K562 (cell line): ENCODE results near the gene PPP2R1A. TPM values are rescaled to one million over a fixed set of nuclear protein-coding genes. Genes with fewer than 3 reads are reported as not detected.

ENCODE experiments used
- ATAC-seq: fragments of 200-7000 bp; cut with Tn5 transposase; 3 replicates; pipeline ENCODE4 v1.9.1; 2020; ENCODE audit warnings: moderate library complexity
- BruUV-seq: library from RNA; stranded (reverse); fragments of 400-500 nt; replicated peaks from 2 replicates; lab custom pipeline; 2021; lab: Mats Ljungman, UMichigan
- CTCF ChIA-PET: fragments of 300-600 bp; formaldehyde crosslinking; extraction: SDS; loops from one replicate; lab custom pipeline; 2021; ENCODE audit warnings: low intra/inter-chr PET ratio; lab: Yijun Ruan, JAX
- POLR2A ChIA-PET: fragments of 300-600, 350-650 bp; sonication (Branson Sonifier 250); formaldehyde crosslinking; extraction: SDS; loops from one replicate; lab custom pipeline; 2021; ENCODE audit warnings: antibody characterized with exemption, inconsistent platforms; lab: Yijun Ruan, JAX
- DNase-seq, 4 experiments: peaks; one replicate each; pipeline versions ENCODE4 v3.0.0 to v3.0.0-alpha.2; 2011 to 2018; ENCODE audit warnings: low spot score in 3 of 4, mixed read lengths in 3 of 4; ENCODE audit errors: extremely low read depth in 1 of 4
- FAIRE-seq: peaks from 2 replicates; lab custom pipeline; 2011; peaks lifted over from hg19 to GRCh38; lab: Jason Lieb, UNC
- H2AFZ ChIP-seq: 2 replicates; pipeline ENCODE4 v1.6.0; 2011; ENCODE audit warnings: low read depth, low read length, control low read depth, inconsistent platforms
- H3K27ac ChIP-seq: fragments of 200-600 bp; 3 replicates; pipeline ENCODE4 v1.8.0; 2011; ENCODE audit warnings: low read depth, mild to moderate bottlenecking, control low read depth, inconsistent platforms, low read length, moderate library complexity, mixed read lengths; ENCODE audit errors: extremely low read depth
- H3K27me3 ChIP-seq, 2 experiments: fragments of 300-600 bp in 1 of 2; 2 replicates in 1 of 2; 3 replicates in 1 of 2; pipeline versions ENCODE4 v1.6.0 to v1.8.0; 2011; ENCODE audit warnings: inconsistent platforms in 2 of 2, low read length in 2 of 2, mild to moderate bottlenecking in 1 of 2, mixed read lengths in 1 of 2, moderate library complexity in 1 of 2; ENCODE audit not compliant: control insufficient read depth in 2 of 2, insufficient read depth in 2 of 2
- H3K36me3 ChIP-seq: fragments of 300-600 bp; 3 replicates; pipeline ENCODE4 v1.8.0; 2011; ENCODE audit warnings: mild to moderate bottlenecking, low read length, inconsistent platforms; ENCODE audit not compliant: control insufficient read depth, insufficient read depth
- H3K4me1 ChIP-seq, 2 experiments: fragments of 200-600 bp in 1 of 2; replicated peaks in 1 of 2; 2 replicates in 1 of 2; 3 replicates in 1 of 2; pipeline versions ENCODE4 v1.5.1 to v1.8.0; 2011; ENCODE audit warnings: inconsistent platforms in 2 of 2, low read length in 2 of 2, mild to moderate bottlenecking in 1 of 2, mixed read lengths in 1 of 2, moderate library complexity in 1 of 2; ENCODE audit not compliant: control insufficient read depth in 2 of 2, insufficient read depth in 2 of 2
- H3K4me2 ChIP-seq: 2 replicates; pipeline ENCODE4 v1.6.1; 2011; ENCODE audit warnings: low read length, control low read depth, inconsistent platforms, mixed read lengths; ENCODE audit not compliant: insufficient read depth
- H3K4me3 ChIP-seq: fragments of 200-600 bp; sonication (generic), shearing (Covaris generic); 2 replicates; pipeline ENCODE4 v1.5.1; 2016; ENCODE audit warnings: control low read depth, inconsistent platforms
- H3K79me2 ChIP-seq: fragments of 200-600 bp; 3 replicates; pipeline ENCODE4 v1.8.0; 2011; ENCODE audit warnings: low read length, inconsistent platforms; ENCODE audit not compliant: control insufficient read depth, insufficient read depth
- H3K9ac ChIP-seq, 2 experiments: 2 replicates each; pipeline versions ENCODE4 v1.6.0 to v1.6.1; 2011; ENCODE audit warnings: low read depth in 2 of 2, low read length in 2 of 2, control low read depth in 1 of 2, inconsistent platforms in 1 of 2, mild to moderate bottlenecking in 1 of 2, mixed read lengths in 1 of 2; ENCODE audit not compliant: insufficient read depth in 1 of 2
- H3K9me1 ChIP-seq: one replicate; pipeline ENCODE4 v1.6.0; 2011; ENCODE audit warnings: inconsistent platforms, mild to moderate bottlenecking, low read length, moderate library complexity; ENCODE audit not compliant: control insufficient read depth, insufficient read depth
- H3K9me3 ChIP-seq: replicated peaks from 2 replicates; pipeline ENCODE4 v1.5.1; 2011; ENCODE audit warnings: low read depth, low read length, inconsistent platforms; ENCODE audit not compliant: control insufficient read depth, insufficient read depth
- H4K20me1 ChIP-seq: replicated peaks from 2 replicates; pipeline ENCODE4 v1.6.1; 2011; ENCODE audit warnings: low read length, inconsistent platforms, mixed read lengths; ENCODE audit not compliant: control insufficient read depth, insufficient read depth
- ELF4 ChIP-seq: fragments of 450-650 bp; formaldehyde crosslinking; IDR thresholded peaks from 2 replicates; pipeline ENCODE4 v1.4.0; 2022; ENCODE audit warnings: missing genetic modification characterization
- ESRRB ChIP-seq: fragments of 250-450 bp; sonication (Bioruptor Pico); IDR thresholded peaks from 2 replicates; pipeline ENCODE4 v1.5.0; 2020; ENCODE audit warnings: mild to moderate bottlenecking, moderate library complexity, borderline replicate concordance
- HDAC2 ChIP-seq: fragments of 450-650 bp; IDR thresholded peaks from 2 replicates; pipeline ENCODE4 v1.6.1; 2016; ENCODE audit warnings: mild to moderate bottlenecking
- LEF1 ChIP-seq: fragments of 450-650 bp; IDR thresholded peaks from 2 replicates; pipeline ENCODE4 v1.6.1; 2016; ENCODE audit warnings: mild to moderate bottlenecking
- MAFK ChIP-seq: IDR thresholded peaks from 2 replicates; pipeline ENCODE4 v1.6.1; 2011; ENCODE audit warnings: low read length, improper control_type of control experiment
- NCOA4 ChIP-seq: fragments of 450-650 bp; IDR thresholded peaks from 2 replicates; pipeline ENCODE4 v1.6.1; 2018; ENCODE audit warnings: mild to moderate bottlenecking; ENCODE audit not compliant: partially characterized antibody
- RBM17 ChIP-seq: fragments of 200-400 bp; formaldehyde crosslinking; IDR thresholded peaks from 2 replicates; pipeline ENCODE4 v1.6.1; 2017; ENCODE audit warnings: low read depth, mild to moderate bottlenecking, low read length, borderline replicate concordance
- TCF3 ChIP-seq: sonication (generic); formaldehyde crosslinking; IDR thresholded peaks from 2 replicates; pipeline ENCODE4 v1.4.0; 2020; ENCODE audit warnings: mild to moderate bottlenecking, missing genetic modification reagents
- WGBS: fragments of 100-300 bp; shearing (Covaris generic); methylation state at CpG from one replicate; pipeline ENCODE4 v1.1.6; 2016; ENCODE audit warnings: low coverage, mixed read lengths; ENCODE audit not compliant: insufficient coverage; ENCODE audit errors: missing lambda C conversion rate; 5-methylcytosine and 5-hydroxymethylcytosine counted together
- in situ Hi-C: fragments of 300-500 bp; cut with MboI; formaldehyde crosslinking; loops from 4 replicates; pipeline ENCODE4 v1.15.0; 2018; ENCODE audit warnings: inconsistent platforms, mixed read lengths
- intact Hi-C: fragments of 100-400 bp; cut with micrococcal nuclease; formaldehyde crosslinking; loops from 2 replicates; pipeline ENCODE4 v1.14.2; 2022
- polyA plus RNA-seq, 8 experiments: library from polyadenylated mRNA; depleted of rRNA in 4 of 8; stranded (reverse) in 5 of 8; unstranded in 3 of 8; fragments of >200 nt; fragmentation: Nextera tagmentation in 2 of 8; fragmentation: Illumina TruSeq in 1 of 8; extraction: Ambion mirVana in 2 of 8; extraction: Trizol in 1 of 8; gene quantifications; 2 replicates each; pipeline versions ENCODE4 v1.2.1 to v1.2.3, GENCODE V29; 2011 to 2014; ENCODE audit warnings: inconsistent platforms in 1 of 8, missing spikeins in 1 of 8
- total RNA-seq, 7 experiments: library from RNA; depleted of rRNA in 6 of 7; stranded (reverse); fragments of >200 nt in 6 of 7; fragmentation: Illumina TruSeq in 2 of 7; extraction: Trizol in 2 of 7; gene quantifications; 2 replicates each; pipeline versions ENCODE4 v1.2.1 to v1.2.3, GENCODE V29; 2011 to 2021; ENCODE audit warnings: low replicate concordance in 1 of 7
- TF ChIP-seq, protein P1 (sequence below): fragments of 250-450 bp; sonication (Bioruptor Pico); IDR thresholded peaks from 2 replicates; pipeline ENCODE4 v1.8.0; 2022; ENCODE audit warnings: moderate library complexity, mild to moderate bottlenecking, inconsistent platforms

Gene PPP2R1A
- total and polyA plus RNA-seq, 9 of the 15 experiments (the other 6 are each of a cell fraction or from before 2014, with no cell fraction given): 10.1 to 211 (median 70.1) TPM

- in situ Hi-C loops (no loop called here), intact Hi-C loops (no loop called here)
- Histone ChIP-seq H3K9me3 (peaks cover 4% of the 10 kb centered on the region), H4K20me1 (no peaks in the 10 kb centered on the region), H3K27ac (no peak overlapping the region), H3K9me1 (no peaks in the 10 kb centered on the region), H3K36me3 (no peaks in the 10 kb centered on the region), H2AFZ (no peak overlapping the region), H3K4me3 (no peak overlapping the region), H3K4me2 (no peak overlapping the region), H3K4me1 (peaks cover 0 to 4% of the 10 kb centered on the region in 2 experiments; a peak in 2 of 5 replicates), H3K27me3 (no peaks in the 10 kb centered on the region; a peak in 1 of 5 replicates), H3K79me2 (no peaks in the 10 kb centered on the region)
- ATAC-seq (no peak), DNase-seq (no peak)
- BruUV-seq: no TSS peak
- ChIA-PET CTCF (no interaction called here), POLR2A (interaction anchor here (1.1 to 1.5 kb wide), 2 partner anchors 13 to 17 kb away, joined by 3 read pairs; no protein-coding TSS in a partner anchor)
- WGBS: 31% methylated on average over 1 of the region's 1 CpG
- TF ChIP-seq ELF4 (CRISPR knock-in tag): no peak
- TF ChIP-seq HDAC2: no peak
- no peak for TF ChIP-seq ESRRB (CRISPR knock-in tag)
- TF ChIP-seq, protein P1, sequence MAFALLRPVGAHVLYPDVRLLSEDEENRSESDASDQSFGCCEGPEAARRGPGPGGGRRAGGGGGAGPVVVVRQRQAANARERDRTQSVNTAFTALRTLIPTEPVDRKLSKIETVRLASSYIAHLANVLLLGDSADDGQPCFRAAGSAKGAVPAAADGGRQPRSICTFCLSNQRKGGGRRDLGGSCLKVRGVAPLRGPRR: no peak
- no peak for TF ChIP-seq TCF3 (CRISPR knock-in tag)
- TF ChIP-seq NCOA4: no peak
- TF ChIP-seq LEF1: no peak
- no peak for TF ChIP-seq MAFK
- no peak for TF ChIP-seq RBM17
- TF ChIP-seq, all 486 proteins: peak for 0
- FAIRE-seq: no peak
- H3K9ac ChIP-seq: no peak overlapping the region
These were observed 17.5 kb upstream of the PPP2R1A start for GRCh38 chr19:52172347-52172746.
